ENCODE measurements around the gene MTUS2. TPM values are rescaled to one million over a fixed set of nuclear protein-coding genes. Genes with fewer than 3 reads are reported as not detected.

The MTUS2 gene
- total and polyA plus RNA-seq, 7 experiments from 2014 or later, result 0.05 to 0.83 TPM; not detected in 5

GRCh38 chr13:28865149-28865744, 45.1 kb downstream of the MTUS2 start:
- Histone ChIP-seq H3K9me3 (ENCODE audit: control insufficient read depth in 2 of 3, low read length in 3 of 3) (no peaks in the 10 kb centered on the region), H3K27me3 (ENCODE audit: control insufficient read depth in 2 of 2, insufficient read depth in 2 of 2, low read length in 2 of 2) (no peaks in the 10 kb centered on the region), H3K4me1 (ENCODE audit: control insufficient read depth in 2 of 2, insufficient read depth in 2 of 2, low read length in 2 of 2) (no peaks in the 10 kb centered on the region), H3K27ac (ENCODE audit: low read depth, low read length) (no peak overlapping the region), H3K4me3 (ENCODE audit: low read length) (no peak overlapping the region), H3K36me3 (ENCODE audit: control insufficient read depth in 2 of 3, insufficient read depth in 3 of 3, low read length in 3 of 3) (no peaks in the 10 kb centered on the region)
- Mint-ChIP-seq H3K4me1 (no peaks in the 10 kb centered on the region), H3K36me3 (no peaks in the 10 kb centered on the region), H3K27me3 (peaks cover 0 to 19% (median 8%) of the 10 kb centered on the region in 5 donors), H3K4me3 (no peak overlapping the region), H3K27ac (no peak overlapping the region), H3K9me3 (peaks cover 0 to under 1% (median 0%) of the 10 kb centered on the region in 11 donors)
- DNase-seq, result no peak
- CTCF ChIA-PET, result no interaction called here
- intact Hi-C loops (cut with micrococcal nuclease), result no loop called here
- POLR2A ChIA-PET, result no interaction called here
- ATAC-seq, result no peak

GRCh38 chr13:28865951-28866350, 45.8 kb downstream of the MTUS2 start:
- no peak overlapping the region for H3K27ac Mint-ChIP-seq
- POLR2A ChIA-PET, result no interaction called here
- Histone ChIP-seq H3K27me3 (ENCODE audit: control insufficient read depth in 2 of 2, insufficient read depth in 2 of 2, low read length in 2 of 2) (no peaks in the 10 kb centered on the region), H3K4me1 (ENCODE audit: control insufficient read depth in 2 of 2, insufficient read depth in 2 of 2, low read length in 2 of 2) (no peaks in the 10 kb centered on the region), H3K4me3 (ENCODE audit: low read length) (no peak overlapping the region), H3K36me3 (ENCODE audit: control insufficient read depth in 2 of 3, insufficient read depth in 3 of 3, low read length in 3 of 3) (no peaks in the 10 kb centered on the region), H3K9me3 (ENCODE audit: control insufficient read depth in 2 of 3, low read length in 3 of 3) (no peaks in the 10 kb centered on the region), H3K27ac (ENCODE audit: low read depth, low read length) (no peak overlapping the region)
- peaks cover 0 to 5% (median 0%) of the 10 kb centered on the region in 11 donors for H3K9me3 Mint-ChIP-seq
- peaks cover 0 to 19% (median 8%) of the 10 kb centered on the region in 5 donors for H3K27me3 Mint-ChIP-seq
- no peaks in the 10 kb centered on the region for H3K36me3 Mint-ChIP-seq
- DNase-seq (no peak), ATAC-seq (no peak)
- CTCF ChIA-PET, result no interaction called here
- H3K4me3 Mint-ChIP-seq, result no peak overlapping the region
- H3K4me1 Mint-ChIP-seq, result no peaks in the 10 kb centered on the region
- intact Hi-C loops (cut with micrococcal nuclease), result no loop called here

- no peaks in the 10 kb centered on the region for H3K27me3 ChIP-seq (ENCODE audit: control insufficient read depth in 2 of 2, insufficient read depth in 2 of 2, low read length in 2 of 2)
- no peaks in the 10 kb centered on the region for H3K4me1 Mint-ChIP-seq
- intact Hi-C loops (cut with micrococcal nuclease), result no loop called here
- H3K4me1 ChIP-seq (ENCODE audit: control insufficient read depth in 2 of 2, insufficient read depth in 2 of 2, low read length in 2 of 2), result no peaks in the 10 kb centered on the region
- H3K27ac ChIP-seq (ENCODE audit: low read depth, low read length), result no peak overlapping the region
- no peak overlapping the region for H3K4me3 ChIP-seq (ENCODE audit: low read length)
- POLR2A ChIA-PET, result no interaction called here
- no peaks in the 10 kb centered on the region for H3K36me3 Mint-ChIP-seq
- no peak for ATAC-seq
- peaks cover 0 to 15% (median 7%) of the 10 kb centered on the region in 5 donors for H3K27me3 Mint-ChIP-seq
- H3K27ac Mint-ChIP-seq, result no peak overlapping the region
- peaks cover 0 to 14% (median 3%) of the 10 kb centered on the region in 11 donors for H3K9me3 Mint-ChIP-seq
- H3K9me3 ChIP-seq (ENCODE audit: control insufficient read depth in 2 of 3, low read length in 3 of 3), result no peaks in the 10 kb centered on the region
- DNase-seq, result no peak
- CTCF ChIA-PET, result no interaction called here
- no peak overlapping the region for H3K4me3 Mint-ChIP-seq
- H3K36me3 ChIP-seq (ENCODE audit: control insufficient read depth in 2 of 3, insufficient read depth in 3 of 3, low read length in 3 of 3), result no peaks in the 10 kb centered on the region
Measured at GRCh38 chr13:28866932-28867331, 46.8 kb downstream of the MTUS2 start.

DNA sequence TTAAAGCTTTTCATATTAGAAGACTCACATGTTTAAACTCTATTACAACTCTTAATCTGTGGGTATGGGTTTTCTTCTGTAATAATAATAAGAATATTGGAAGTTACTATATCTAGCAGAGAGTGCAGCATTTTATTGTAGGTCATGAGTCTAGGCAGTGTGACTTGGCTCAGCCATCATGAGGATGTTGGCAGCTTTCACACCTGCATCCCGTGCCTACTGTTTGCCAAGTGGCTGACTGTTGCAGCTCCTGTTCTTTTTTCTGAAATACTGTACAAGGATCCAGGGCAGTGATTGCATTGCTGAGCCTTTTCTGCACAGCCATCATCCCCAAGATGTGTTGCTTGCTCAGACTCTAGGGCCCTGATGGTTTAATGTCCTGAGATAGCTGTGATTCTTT, 47.4 kb downstream of the MTUS2 start:
- POLR2A ChIA-PET, result no interaction called here
- H3K4me1 Mint-ChIP-seq, result no peaks in the 10 kb centered on the region
- Histone ChIP-seq H3K27me3 (ENCODE audit: control insufficient read depth in 2 of 2, insufficient read depth in 2 of 2, low read length in 2 of 2) (no peaks in the 10 kb centered on the region), H3K4me1 (ENCODE audit: control insufficient read depth in 2 of 2, insufficient read depth in 2 of 2, low read length in 2 of 2) (no peaks in the 10 kb centered on the region), H3K27ac (ENCODE audit: low read depth, low read length) (no peak overlapping the region), H3K4me3 (ENCODE audit: low read length) (no peak overlapping the region), H3K9me3 (ENCODE audit: control insufficient read depth in 2 of 3, low read length in 3 of 3) (peaks cover 0 to 4% (median 0%) of the 10 kb centered on the region in 3 experiments), H3K36me3 (ENCODE audit: control insufficient read depth in 2 of 3, insufficient read depth in 3 of 3, low read length in 3 of 3) (no peaks in the 10 kb centered on the region)
- no peak for DNase-seq
- no peak overlapping the region for H3K27ac Mint-ChIP-seq
- CTCF ChIA-PET, result no interaction called here
- ATAC-seq, result no peak
- no peak overlapping the region for H3K4me3 Mint-ChIP-seq
- intact Hi-C loops (cut with micrococcal nuclease), result no loop called here
- peaks cover 0 to 20% (median 9%) of the 10 kb centered on the region in 11 donors for H3K9me3 Mint-ChIP-seq
- H3K36me3 Mint-ChIP-seq, result peaks cover 0 to 3% (median 0%) of the 10 kb centered on the region in 5 donors
- peaks cover 0 to 20% (median 9%) of the 10 kb centered on the region in 5 donors for H3K27me3 Mint-ChIP-seq

GRCh38 chr13:28872427-28873176, 52.5 kb downstream of the MTUS2 start:
- no peaks in the 10 kb centered on the region for H3K4me1 ChIP-seq (ENCODE audit: control insufficient read depth in 2 of 2, insufficient read depth in 2 of 2, low read length in 2 of 2)
- no peaks in the 10 kb centered on the region for H3K27me3 ChIP-seq (ENCODE audit: control insufficient read depth in 2 of 2, insufficient read depth in 2 of 2, low read length in 2 of 2)
- peak overlapping the region in 1 of 9 donors; percentile 17 for H3K27ac Mint-ChIP-seq
- H3K4me1 Mint-ChIP-seq, result no peaks in the 10 kb centered on the region
- DNase-seq (no peak), ATAC-seq (no peak)
- CTCF ChIA-PET, result no interaction called here
- POLR2A ChIA-PET, result no interaction called here
- peaks cover 0 to 33% (median 6%) of the 10 kb centered on the region in 5 donors for H3K27me3 Mint-ChIP-seq
- intact Hi-C loops (cut with micrococcal nuclease), result no loop called here
- peaks cover 0 to 9% (median 0%) of the 10 kb centered on the region in 3 experiments for H3K9me3 ChIP-seq (ENCODE audit: control insufficient read depth in 2 of 3, low read length in 3 of 3)
- H3K36me3 ChIP-seq (ENCODE audit: control insufficient read depth in 2 of 3, insufficient read depth in 3 of 3, low read length in 3 of 3), result no peaks in the 10 kb centered on the region
- peaks cover 0 to 4% (median 0%) of the 10 kb centered on the region in 5 donors for H3K36me3 Mint-ChIP-seq
- H3K4me3 Mint-ChIP-seq, result no peak overlapping the region
- H3K4me3 ChIP-seq (ENCODE audit: low read length), result no peak overlapping the region
- H3K9me3 Mint-ChIP-seq, result peaks cover 0 to 36% (median 11%) of the 10 kb centered on the region in 11 donors
- no peak overlapping the region for H3K27ac ChIP-seq (ENCODE audit: low read depth, low read length)

GRCh38 chr13:28875846-28876615, 55.9 kb downstream of the MTUS2 start:
- H3K4me1 Mint-ChIP-seq, result no peaks in the 10 kb centered on the region
- peaks cover 0 to 4% (median 0%) of the 10 kb centered on the region in 5 donors for H3K36me3 Mint-ChIP-seq
- no peak overlapping the region for H3K27ac Mint-ChIP-seq
- ATAC-seq, result no peak
- no peak for DNase-seq
- Histone ChIP-seq H3K27ac (ENCODE audit: low read depth, low read length) (no peak overlapping the region), H3K4me1 (ENCODE audit: control insufficient read depth in 2 of 2, insufficient read depth in 2 of 2, low read length in 2 of 2) (no peaks in the 10 kb centered on the region), H3K9me3 (ENCODE audit: control insufficient read depth in 2 of 3, low read length in 3 of 3) (peaks cover 0 to 9% (median 0%) of the 10 kb centered on the region in 3 experiments), H3K27me3 (ENCODE audit: control insufficient read depth in 2 of 2, insufficient read depth in 2 of 2, low read length in 2 of 2) (no peaks in the 10 kb centered on the region), H3K36me3 (ENCODE audit: control insufficient read depth in 2 of 3, insufficient read depth in 3 of 3, low read length in 3 of 3) (no peaks in the 10 kb centered on the region), H3K4me3 (ENCODE audit: low read length) (no peak overlapping the region)
- no peak overlapping the region for H3K4me3 Mint-ChIP-seq
- H3K27me3 Mint-ChIP-seq, result peaks cover 0 to 27% (median 8%) of the 10 kb centered on the region in 5 donors
- CTCF ChIA-PET, result no interaction called here
- intact Hi-C loops (cut with micrococcal nuclease), result no loop called here
- H3K9me3 Mint-ChIP-seq, result peaks cover 0 to 37% (median 13%) of the 10 kb centered on the region in 11 donors
- POLR2A ChIA-PET, result no interaction called here
